AG08395 (cell line): ENCODE results near the gene C15orf39.
"Not testable (repeated sequence)": the region's sequence is repeated elsewhere in the genome, so short reads cannot be mapped to it uniquely, and the experiment has no call there.

Source experiments
- DNase-seq: peaks from one replicate; pipeline ENCODE4 v3.0.0; 2012; ENCODE audit warnings: mixed read lengths, low spot score

Gene C15orf39

DNA sequence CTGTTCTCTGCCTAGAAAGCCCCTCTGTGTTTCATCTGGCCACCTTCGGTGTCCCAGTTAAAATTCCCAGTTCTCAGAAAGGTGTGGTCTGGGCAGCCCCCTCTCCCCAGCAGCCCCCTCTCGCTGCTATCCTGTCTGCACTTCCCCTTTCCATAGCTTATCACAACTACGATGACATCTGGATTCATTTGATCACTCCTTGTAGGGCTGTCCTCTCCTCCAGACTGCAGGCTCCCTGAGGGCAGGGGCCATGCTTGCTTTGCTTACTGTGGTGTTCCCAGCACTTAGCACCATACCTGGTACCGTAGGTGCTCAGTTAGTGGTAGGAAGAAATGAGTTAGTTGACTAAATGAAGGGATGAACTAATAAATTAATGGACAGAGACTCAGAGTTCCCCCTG lies 30.2 kb downstream of the C15orf39 start:
- no peak for DNase-seq

DNA sequence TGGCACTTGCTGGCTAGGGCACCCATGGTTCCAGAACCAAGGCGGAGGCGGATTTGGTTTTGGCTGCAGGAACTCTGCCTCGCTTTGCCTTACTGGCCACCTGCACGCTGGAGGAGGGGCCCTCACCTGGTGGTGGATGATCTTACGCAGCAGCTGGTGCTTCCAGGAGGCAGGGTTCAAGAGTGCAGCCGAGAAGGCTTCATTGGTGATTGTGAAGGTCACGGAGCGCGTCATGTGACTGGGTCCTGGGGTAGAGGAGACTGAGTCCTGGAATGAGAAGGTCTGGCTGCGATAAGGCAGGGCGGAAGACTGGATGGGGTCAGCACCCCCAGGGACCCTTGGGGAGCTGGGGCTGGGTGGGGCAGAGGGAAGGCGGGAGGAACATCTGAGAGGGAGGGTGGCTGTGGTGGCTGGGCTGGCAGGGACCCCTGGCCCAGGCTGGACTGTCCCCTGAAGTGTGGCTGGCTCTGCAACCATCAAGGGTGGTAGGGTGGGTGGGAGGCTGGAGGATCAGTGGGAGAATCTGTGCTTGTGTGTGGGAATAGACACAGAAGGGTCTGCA lies 30.7 kb downstream of the C15orf39 start:
- no peak for DNase-seq

- no peak for DNase-seq
Measured at GRCh38 chr15:75232826-75233503, 31.3 kb downstream of the C15orf39 start.

DNA sequence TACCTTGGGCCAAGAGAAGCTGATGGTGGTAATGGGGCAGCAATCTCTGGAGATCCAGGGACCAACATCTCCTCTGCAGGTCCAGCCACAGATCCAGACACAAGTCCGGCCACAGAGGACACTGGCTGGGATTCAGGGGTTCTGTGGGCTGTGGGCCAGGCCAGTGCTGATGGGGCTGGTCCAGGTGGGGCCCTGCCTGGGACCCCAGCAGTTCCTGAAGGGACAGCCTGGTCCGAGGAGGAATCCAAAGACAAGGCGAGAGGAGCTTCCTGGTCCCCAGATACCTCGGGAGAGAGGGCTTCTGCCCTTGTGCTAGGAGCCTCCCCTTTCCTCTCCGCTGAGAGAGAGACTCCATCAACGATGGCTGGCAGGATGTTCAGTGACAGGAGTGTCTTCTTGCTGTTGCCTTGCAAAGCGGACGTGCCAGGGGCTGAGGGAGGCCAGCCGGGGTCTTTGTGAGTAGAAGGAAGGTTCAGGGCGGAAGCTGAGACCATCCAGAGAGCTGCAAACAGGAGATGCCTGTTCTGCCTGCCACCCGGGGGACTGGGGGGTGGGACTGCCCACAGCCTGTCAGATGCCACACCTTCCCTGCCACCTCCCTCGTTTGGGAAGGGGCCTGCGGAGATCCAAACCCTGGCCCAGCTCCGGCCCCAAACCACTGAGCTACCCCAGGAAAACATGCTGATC lies 32.0 kb downstream of the C15orf39 start:
- DNase-seq: no peak

- DNase-seq: no peak
Measured at GRCh38 chr15:75234191-75234810, 32.6 kb downstream of the C15orf39 start.

GRCh38 chr15:75235051-75235673 lies 33.5 kb downstream of the C15orf39 start:
- no peak for DNase-seq

DNA sequence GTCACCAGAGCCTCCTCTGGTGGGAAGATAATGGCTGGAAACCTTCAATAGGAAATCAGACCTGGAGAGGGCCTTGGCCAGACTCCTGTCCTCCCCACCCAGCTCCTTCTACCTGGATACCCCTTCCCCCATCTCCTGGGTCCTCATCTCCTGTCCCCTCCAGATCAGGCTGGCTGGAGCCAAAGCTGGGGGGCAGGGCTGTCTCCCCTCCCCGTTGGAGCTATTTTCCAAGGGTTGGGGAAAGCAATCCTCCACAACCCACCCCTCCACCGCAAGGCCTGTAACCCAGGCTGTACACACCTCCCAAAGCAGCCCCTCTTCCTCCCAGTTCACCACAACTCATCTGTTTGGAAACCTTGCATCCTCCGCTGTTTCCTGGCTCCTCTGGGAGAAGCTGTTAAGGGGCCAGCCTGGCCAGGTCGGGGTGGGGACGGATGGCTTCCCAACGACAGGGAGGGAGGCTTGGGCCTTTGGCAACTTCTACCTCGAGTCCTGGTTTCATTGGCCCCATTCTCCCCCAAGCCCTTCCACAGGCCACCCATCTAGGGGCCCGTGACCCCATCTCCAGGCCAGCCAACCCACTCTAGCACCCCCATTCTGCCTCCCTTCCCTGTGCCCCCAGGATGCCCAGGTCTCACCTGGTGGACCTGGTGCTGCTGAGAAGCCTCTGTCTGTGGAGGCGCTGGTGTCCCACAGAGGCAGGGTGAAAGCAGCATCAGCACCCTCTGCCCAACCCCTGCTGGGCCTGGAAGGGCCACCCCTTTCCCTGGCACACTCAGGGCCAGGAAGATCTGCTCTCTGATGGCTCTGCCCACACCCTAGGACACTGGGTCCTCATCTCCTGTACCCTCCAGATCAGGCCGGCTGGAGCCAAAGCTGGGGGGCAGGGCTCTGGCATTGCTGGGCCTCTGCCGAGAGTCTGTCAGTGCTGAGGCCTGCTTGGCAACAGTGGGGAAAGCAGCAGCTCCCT lies 34.4 kb downstream of the C15orf39 start:
- DNase-seq: no peak

DNA sequence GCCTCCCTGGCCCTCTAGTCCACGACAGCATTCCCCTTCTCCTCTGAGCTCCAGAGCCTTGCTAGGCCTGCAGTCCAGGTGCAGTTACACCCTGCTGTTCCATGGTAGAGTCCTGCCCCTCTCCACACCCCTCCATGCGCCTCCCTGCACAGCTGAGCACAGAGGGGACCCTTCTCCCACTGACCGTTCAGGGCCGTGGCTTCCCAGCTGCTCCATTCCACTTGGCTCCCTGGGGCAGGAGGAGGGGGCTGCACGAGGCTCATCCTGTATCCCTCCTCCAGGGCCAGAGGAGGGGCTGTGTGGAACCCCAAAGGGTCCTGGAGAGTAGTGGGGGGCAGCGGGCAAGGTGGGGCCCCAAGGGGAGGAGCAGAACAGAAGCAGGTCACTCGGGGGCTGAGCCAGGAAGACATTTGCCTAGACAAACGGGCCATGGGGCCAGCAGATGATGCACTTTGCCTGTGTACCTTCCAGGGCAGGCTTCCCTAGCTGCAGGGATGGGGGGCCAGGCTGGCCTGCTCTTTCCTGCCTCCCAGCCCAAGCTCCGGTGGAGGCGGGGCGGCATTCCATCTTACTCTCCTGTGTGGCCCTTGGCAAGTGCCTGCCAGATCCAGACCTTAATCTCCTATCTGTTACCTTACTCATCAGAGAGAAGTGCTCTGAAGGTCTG lies 35.8 kb downstream of the C15orf39 start:
- peak; percentile 1 for DNase-seq

GRCh38 chr15:75238150-75238549 lies 36.5 kb downstream of the C15orf39 start:
- DNase-seq: peak; percentile 1

GRCh38 chr15:75245741-75246140 lies 44.1 kb downstream of the C15orf39 start:
- not testable (repeated sequence) for DNase-seq

- DNase-seq: not testable (repeated sequence)
Measured at GRCh38 chr15:75248991-75249390, 47.3 kb downstream of the C15orf39 start.

GRCh38 chr15:75249726-75250125 lies 48.0 kb downstream of the C15orf39 start:
- no peak for DNase-seq

- not testable (repeated sequence) for DNase-seq
Measured at GRCh38 chr15:75251343-75251742, 49.7 kb downstream of the C15orf39 start.

GRCh38 chr15:75252285-75252684 lies 50.6 kb downstream of the C15orf39 start:
- not testable (repeated sequence) for DNase-seq

- DNase-seq: not testable (repeated sequence)
Measured at GRCh38 chr15:75258034-75258433, 56.4 kb downstream of the C15orf39 start, which contains the start of gene GOLGA6C. Gene GOLGA6C, plus strand, starts transcription at chr15:75258334. Its CDS starts 265 bp downstream, at chr15:75258599.

- not testable (repeated sequence) for DNase-seq
Measured at GRCh38 chr15:75258620-75259343, 57.1 kb downstream of the C15orf39 start.

GRCh38 chr15:75259873-75260272 lies 58.2 kb downstream of the C15orf39 start:
- DNase-seq: not testable (repeated sequence)
